SH-SY5Y (cell line): ENCODE data around the gene DPCD.

Source experiments
- GATA2 ChIP-seq: IDR thresholded peaks from 2 replicates; pipeline ENCODE4 v1.6.1; 2011; ENCODE audit warnings: mild to moderate bottlenecking, low read depth, low read length
- GATA3 ChIP-seq: IDR thresholded peaks from 2 replicates; pipeline ENCODE4 v1.6.1; 2011; ENCODE audit warnings: low read depth, mild to moderate bottlenecking, low read length, moderate library complexity

- TF ChIP-seq GATA2 (no peak), GATA3 (no peak)
Measured at GRCh38 chr10:101609481-101609880, 21.4 kb downstream of the DPCD start.
